Measurements from ENCODE around the gene ARHGEF12. TPM values are rescaled to one million over a fixed set of nuclear protein-coding genes. Genes with fewer than 3 reads are reported as not detected.
A peak's percentile ranks its signal among the peaks of the same experiment; 100 is the strongest.

Gene ARHGEF12
- total and polyA plus RNA-seq, 8 donors: 13.8 to 74.7 (median 38.4) TPM

DNA sequence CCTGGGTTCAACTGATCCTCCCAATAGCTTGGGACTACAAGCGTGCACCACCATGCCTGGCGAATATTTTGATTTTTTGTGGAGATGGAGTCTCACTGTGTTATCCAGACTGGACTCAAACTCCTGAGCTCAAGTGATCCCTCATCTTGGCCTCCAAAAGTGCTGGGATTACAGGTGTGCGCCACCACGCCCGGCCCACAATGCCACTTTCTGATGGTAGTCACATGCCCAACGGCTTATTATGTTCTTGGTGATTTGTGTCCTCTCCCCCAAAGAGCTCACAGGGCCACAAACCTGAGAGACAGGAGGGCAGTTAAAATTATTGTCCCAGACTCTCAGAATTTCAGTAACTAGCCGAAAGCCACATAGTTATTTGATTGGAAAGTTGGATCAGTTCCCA, 185.0 kb downstream of the ARHGEF12 start:
- Histone ChIP-seq H3K4me3 (no peak overlapping the region), H3K36me3 (no peaks in the 10 kb centered on the region), H3K27ac (no peak overlapping the region), H3K27me3 (no peaks in the 10 kb centered on the region), H3K4me1 (no peaks in the 10 kb centered on the region), H3K9me3 (no peaks in the 10 kb centered on the region)
- TF ChIP-seq, protein P1, sequence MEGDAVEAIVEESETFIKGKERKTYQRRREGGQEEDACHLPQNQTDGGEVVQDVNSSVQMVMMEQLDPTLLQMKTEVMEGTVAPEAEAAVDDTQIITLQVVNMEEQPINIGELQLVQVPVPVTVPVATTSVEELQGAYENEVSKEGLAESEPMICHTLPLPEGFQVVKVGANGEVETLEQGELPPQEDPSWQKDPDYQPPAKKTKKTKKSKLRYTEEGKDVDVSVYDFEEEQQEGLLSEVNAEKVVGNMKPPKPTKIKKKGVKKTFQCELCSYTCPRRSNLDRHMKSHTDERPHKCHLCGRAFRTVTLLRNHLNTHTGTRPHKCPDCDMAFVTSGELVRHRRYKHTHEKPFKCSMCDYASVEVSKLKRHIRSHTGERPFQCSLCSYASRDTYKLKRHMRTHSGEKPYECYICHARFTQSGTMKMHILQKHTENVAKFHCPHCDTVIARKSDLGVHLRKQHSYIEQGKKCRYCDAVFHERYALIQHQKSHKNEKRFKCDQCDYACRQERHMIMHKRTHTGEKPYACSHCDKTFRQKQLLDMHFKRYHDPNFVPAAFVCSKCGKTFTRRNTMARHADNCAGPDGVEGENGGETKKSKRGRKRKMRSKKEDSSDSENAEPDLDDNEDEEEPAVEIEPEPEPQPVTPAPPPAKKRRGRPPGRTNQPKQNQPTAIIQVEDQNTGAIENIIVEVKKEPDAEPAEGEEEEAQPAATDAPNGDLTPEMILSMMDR (IDR thresholded peaks at IDR 0.05): no peak
- ATAC-seq (no peak), FAIRE-seq (no peak), DNase-seq (peak in 2 of 6 donors; percentile 1 to 6)
- 82 to 87% methylated on average over 7 of the region's 7 CpGs for WGBS, 2 donors
- intact Hi-C loops (cut with DNase I): no loop called here

DNA sequence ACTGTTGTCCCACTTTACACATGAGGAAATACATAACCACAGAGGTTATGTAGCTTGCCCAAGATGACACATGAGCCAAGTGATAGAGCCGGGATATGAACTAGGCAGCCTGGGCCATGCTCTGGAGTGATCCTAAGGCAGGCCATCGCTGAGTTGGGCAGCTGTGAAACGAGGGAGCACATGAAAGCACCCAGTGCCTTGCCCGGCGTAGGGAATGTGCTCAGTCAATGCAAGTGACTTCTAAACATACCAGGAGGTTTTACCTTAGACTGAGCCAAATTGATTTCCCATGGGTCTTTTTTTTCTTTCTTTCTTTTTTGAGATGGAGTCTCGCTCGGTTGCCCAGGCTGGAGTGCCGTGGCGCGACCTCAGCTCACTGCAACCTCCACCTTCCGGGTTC, 185.8 kb downstream of the ARHGEF12 start:
- no peaks in the 10 kb centered on the region for H3K27me3 ChIP-seq
- H3K36me3 ChIP-seq: no peaks in the 10 kb centered on the region
- WGBS, 2 donors: 89 to 92% methylated on average over 11 of the region's 11 CpGs
- intact Hi-C loops (cut with DNase I): no loop called here
- H3K9me3 ChIP-seq: no peaks in the 10 kb centered on the region
- H3K4me3 ChIP-seq: no peak overlapping the region
- H3K27ac ChIP-seq: no peak overlapping the region
- no peak for ATAC-seq
- FAIRE-seq: no peak
- peak in 1 of 6 donors; percentile 13 for DNase-seq
- TF ChIP-seq, protein P1 (IDR thresholded peaks at IDR 0.05): no peak
- H3K4me1 ChIP-seq: no peaks in the 10 kb centered on the region

DNA sequence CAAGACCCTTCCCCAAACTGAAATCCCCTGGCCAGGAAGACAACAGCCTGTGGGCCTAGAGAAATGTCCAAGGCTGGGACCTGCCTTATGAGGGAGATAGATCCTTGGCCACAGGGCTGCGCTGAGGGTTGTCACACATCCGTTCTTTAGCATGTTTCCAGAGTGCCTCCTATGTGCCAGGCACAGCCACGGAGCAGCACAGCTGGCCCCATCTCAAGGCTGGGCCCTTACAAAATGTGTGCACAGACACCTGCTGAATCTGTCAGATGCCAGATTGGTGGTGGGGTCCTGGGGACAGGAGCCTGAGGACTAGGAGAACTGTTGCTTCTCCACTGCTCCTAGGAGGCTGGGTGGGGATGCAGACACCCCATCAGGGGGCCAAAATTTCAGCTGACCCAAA, 186.5 kb downstream of the ARHGEF12 start:
- Histone ChIP-seq H3K4me3 (no peak overlapping the region), H3K4me1 (no peaks in the 10 kb centered on the region), H3K36me3 (no peaks in the 10 kb centered on the region), H3K27ac (no peak overlapping the region), H3K27me3 (no peaks in the 10 kb centered on the region), H3K9me3 (no peaks in the 10 kb centered on the region)
- FAIRE-seq (no peak), DNase-seq (peak in 1 of 6 donors; percentile 44), ATAC-seq (no peak)
- TF ChIP-seq, protein P1 (IDR thresholded peaks at IDR 0.05): no peak
- 67 to 76% methylated on average over 3 of the region's 3 CpGs for WGBS, 2 donors
- intact Hi-C loops (cut with DNase I): no loop called here

DNA sequence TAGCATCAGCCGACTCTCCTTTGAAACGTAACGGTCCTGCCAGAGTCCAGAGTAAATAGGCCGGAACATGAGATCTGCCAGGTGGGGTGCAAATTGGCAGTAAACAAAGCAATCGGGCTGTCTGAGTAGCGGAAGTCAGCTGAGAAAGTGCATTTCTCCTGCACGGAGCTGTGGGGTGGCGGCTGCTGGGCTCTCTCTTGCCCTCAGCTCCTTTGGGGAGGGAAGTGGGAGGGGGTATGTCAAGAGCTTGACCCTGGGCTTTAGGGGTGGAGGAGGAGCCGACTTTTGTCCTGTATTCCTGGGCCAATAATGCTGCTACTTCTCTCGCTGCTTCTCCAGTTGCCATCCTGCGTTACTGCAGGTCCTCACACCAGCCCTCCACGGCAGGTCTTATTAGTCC, 187.0 kb downstream of the ARHGEF12 start:
- Histone ChIP-seq H3K9me3 (no peaks in the 10 kb centered on the region), H3K36me3 (no peaks in the 10 kb centered on the region), H3K27me3 (no peaks in the 10 kb centered on the region), H3K27ac (no peak overlapping the region), H3K4me1 (no peaks in the 10 kb centered on the region), H3K4me3 (no peak overlapping the region)
- ATAC-seq: peak in 2 of 4 donors; percentile 43 to 45
- no peak for FAIRE-seq
- WGBS, 2 donors: 18 to 27% methylated on average over 12 of the region's 12 CpGs
- intact Hi-C loops (cut with DNase I): no loop called here
- TF ChIP-seq, protein P1 (IDR thresholded peaks at IDR 0.05): no peak
- DNase-seq: peak in 1 of 6 donors; percentile 27

- Histone ChIP-seq H3K4me1 (no peaks in the 10 kb centered on the region), H3K36me3 (no peaks in the 10 kb centered on the region), H3K27ac (no peak overlapping the region), H3K27me3 (no peaks in the 10 kb centered on the region), H3K9me3 (no peaks in the 10 kb centered on the region), H3K4me3 (no peak overlapping the region)
- TF ChIP-seq, protein P1 (IDR thresholded peaks at IDR 0.05): no peak
- 81 to 88% methylated on average over 8 to 9 of the region's 9 CpGs for WGBS, 2 donors
- no peak for FAIRE-seq
- intact Hi-C loops (cut with DNase I): no loop called here
- ATAC-seq: no peak
- DNase-seq: peak in 1 of 6 donors; percentile 25
These were observed 188.4 kb downstream of the ARHGEF12 start for GRCh38 chr11:120524536-120525085.

All from pancreas (tissue), 10 donors.